Neural progenitor cell (in vitro differentiated cells): Measurements from ENCODE around the gene ABHD2.

Source experiments
- CTCF ChIP-seq: fragments of 200-600 bp; sonication (generic); IDR thresholded peaks from 2 replicates; pipeline ENCODE4 v1.5.1; 2017; ENCODE audit warnings: antibody characterized with exemption, mild to moderate bottlenecking
- EZH2 ChIP-seq: fragments of 200-600 bp; sonication (generic); IDR thresholded peaks from 2 replicates; pipeline ENCODE4 v1.6.1; 2017; ENCODE audit warnings: antibody characterized with exemption, mild to moderate bottlenecking, moderate library complexity
- EZH2phosphoT487 ChIP-seq: fragments of 200-600 bp; sonication (generic); IDR thresholded peaks from 2 replicates; pipeline ENCODE4 v1.6.1; 2017; ENCODE audit warnings: antibody characterized with exemption

DNA sequence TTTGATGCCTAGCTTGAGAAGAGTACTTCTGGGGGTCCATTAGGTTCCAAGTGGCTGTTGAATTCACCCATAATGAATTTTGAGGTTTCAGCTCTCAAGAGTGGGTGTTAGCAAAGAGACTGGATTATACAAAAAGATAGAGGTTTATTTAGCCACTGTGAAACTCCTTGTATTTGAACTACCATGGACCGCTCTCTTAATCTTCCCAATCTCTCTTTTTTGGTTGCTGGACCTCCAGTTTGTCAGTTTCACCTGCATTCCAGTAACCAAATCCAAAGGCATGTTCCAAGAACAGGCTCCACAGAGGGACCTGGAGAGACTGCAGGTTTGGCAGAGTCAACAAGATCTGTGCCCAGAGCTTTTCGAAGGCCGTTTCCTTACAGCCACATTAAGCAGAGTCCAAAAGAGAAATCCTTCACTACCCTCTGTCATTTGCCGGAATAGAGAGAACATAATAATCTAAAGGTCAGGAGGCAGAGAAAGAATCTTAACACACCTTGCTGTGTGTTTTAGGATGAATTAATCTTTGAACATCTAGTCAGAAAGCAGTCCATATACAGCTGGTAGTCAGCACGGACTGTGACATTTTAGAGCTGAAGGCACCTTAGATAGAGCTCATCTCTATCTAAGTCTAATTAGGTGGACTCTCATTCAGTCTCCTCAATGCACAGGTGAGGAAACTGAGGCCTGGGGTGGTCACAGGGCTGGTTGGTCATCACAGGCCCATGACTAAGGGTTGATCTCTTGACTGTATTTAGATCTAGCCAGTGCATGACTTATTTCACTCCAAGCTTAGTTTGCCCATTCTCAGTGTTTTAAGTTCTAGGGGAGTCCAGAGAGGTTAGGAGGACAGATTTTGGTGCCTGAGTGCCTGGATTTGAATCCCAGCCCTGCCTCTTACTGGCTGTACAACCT lies 1.3 kb downstream of the ABHD2 start:
- TF ChIP-seq EZH2 (no peak), CTCF (no peak), EZH2phosphoT487 (no peak)
